GM12878 (cell line): ENCODE data around the gene TAS2R13. TPM values are rescaled to one million over a fixed set of nuclear protein-coding genes. Genes with fewer than 3 reads are reported as not detected.

Experiments used
- ATAC-seq: fragments of 200-7000 bp; cut with Tn5 transposase; 3 replicates; pipeline ENCODE4 v1.9.1; 2020; ENCODE audit warnings: mild to moderate bottlenecking, moderate library complexity
- BruUV-seq: library from RNA; stranded (reverse); fragments of 400-500 nt; replicated peaks from 2 replicates; lab custom pipeline; 2021; lab: Mats Ljungman, UMichigan
- CTCF ChIA-PET: fragments of 300-600 bp; sonication (Branson Sonifier 250); formaldehyde crosslinking; extraction: SDS; loops from one replicate; lab custom pipeline; 2021; ENCODE audit warnings: inconsistent platforms; lab: Yijun Ruan, JAX
- POLR2A ChIA-PET: fragments of 350-600 bp; formaldehyde crosslinking; extraction: SDS; loops from one replicate; lab custom pipeline; 2021; ENCODE audit warnings: inconsistent platforms; lab: Charles Lee
- RAD21 ChIA-PET: fragments of 300-600 bp; sonication (Branson Sonifier 250); formaldehyde crosslinking; loops from one replicate; lab custom pipeline; 2023; ENCODE audit warnings: antibody characterized with exemption; ENCODE audit not compliant: unreplicated experiment; lab: Charles Lee
- SMC1A ChIA-PET: fragments of 300-600 bp; sonication (Branson Sonifier 250); formaldehyde crosslinking; loops from one replicate; lab custom pipeline; 2023; ENCODE audit not compliant: unreplicated experiment, uncharacterized antibody; lab: Charles Lee
- DNase-seq: peaks from one replicate; pipeline ENCODE4 v3.0.0-alpha.2; 2011; ENCODE audit warnings: low read depth, low spot score
- FAIRE-seq: peaks from 3 replicates; lab custom pipeline; 2011; peaks lifted over from hg19 to GRCh38; lab: Jason Lieb, UNC
- H2AFZ ChIP-seq: 2 replicates; pipeline ENCODE4 v1.6.0; 2011; ENCODE audit warnings: low read depth, low read length, control low read depth; ENCODE audit not compliant: control insufficient read depth
- H3K27ac ChIP-seq: 2 replicates; pipeline ENCODE4 v1.5.1; 2011; ENCODE audit warnings: control low read depth; ENCODE audit not compliant: control insufficient read depth, insufficient read depth
- H3K27me3 ChIP-seq, 2 experiments: replicated peaks in 1 of 2; 2 replicates each; pipeline versions ENCODE4 v1.6.0 to v1.6.1; 2011; ENCODE audit warnings: low read length in 1 of 2; ENCODE audit not compliant: control insufficient read depth in 2 of 2, insufficient read depth in 2 of 2
- H3K36me3 ChIP-seq, 2 experiments: 2 replicates each; pipeline ENCODE4 v1.5.1; 2011; ENCODE audit warnings: low read length in 1 of 2; ENCODE audit not compliant: control insufficient read depth in 2 of 2, insufficient read depth in 2 of 2
- H3K4me1 ChIP-seq: 2 replicates; pipeline ENCODE4 v1.6.1; 2011; ENCODE audit warnings: mild to moderate bottlenecking, low read length, moderate library complexity, mixed read lengths; ENCODE audit not compliant: control insufficient read depth, insufficient read depth
- H3K4me2 ChIP-seq: 2 replicates; pipeline ENCODE4 v1.6.0; 2011; ENCODE audit warnings: control low read depth; ENCODE audit not compliant: control insufficient read depth, insufficient read depth
- H3K4me3 ChIP-seq: fragments of 200-600 bp; sonication (generic); 2 replicates; pipeline ENCODE4 v1.5.1; 2016
- H3K79me2 ChIP-seq: 2 replicates; pipeline ENCODE4 v1.6.0; 2011; ENCODE audit warnings: low read length; ENCODE audit not compliant: control insufficient read depth, insufficient read depth
- H3K9ac ChIP-seq: 2 replicates; pipeline ENCODE4 v1.8.0; 2011; ENCODE audit warnings: low read length, control low read depth, mixed read lengths; ENCODE audit not compliant: control insufficient read depth, insufficient read depth
- H3K9me3 ChIP-seq: replicated peaks from 3 replicates; pipeline ENCODE4 v1.5.1; 2011; ENCODE audit warnings: mild to moderate bottlenecking, low read length; ENCODE audit not compliant: control insufficient read depth, insufficient read depth
- H4K20me1 ChIP-seq: 2 replicates; pipeline ENCODE4 v1.6.0; 2011; ENCODE audit not compliant: control insufficient read depth, insufficient read depth
- ASH2L ChIP-seq: fragments of 300-600, 200-600 bp; sonication (generic); IDR thresholded peaks from 2 replicates; pipeline ENCODE4 v1.6.1; 2017; ENCODE audit warnings: low read depth, mild to moderate bottlenecking, borderline replicate concordance
- CBFB ChIP-seq: IDR thresholded peaks from 2 replicates; pipeline ENCODE4 v1.6.1; 2016; ENCODE audit warnings: antibody characterized with exemption, low read depth
- EGR1 ChIP-seq, 2 experiments: IDR thresholded peaks; 1 replicate in 1 of 2; 2 replicates in 1 of 2; pipeline ENCODE4 v1.6.1; 2011 to 2012; ENCODE audit warnings: low read depth in 2 of 2, low read length in 2 of 2, borderline replicate concordance in 1 of 2, mild to moderate bottlenecking in 1 of 2, moderate library complexity in 1 of 2
- JUND ChIP-seq: IDR thresholded peaks from 2 replicates; pipeline ENCODE4 v1.6.1; 2012; ENCODE audit warnings: low read depth, mild to moderate bottlenecking, low read length, improper control_type of control experiment, moderate library complexity
- MYB ChIP-seq: fragments of 150-350 bp; IDR thresholded peaks from 2 replicates; pipeline ENCODE4 v1.6.1; 2014; ENCODE audit warnings: mild to moderate bottlenecking, low read depth, low read length, borderline replicate concordance
- NR2C2 ChIP-seq: IDR thresholded peaks from 2 replicates; pipeline ENCODE4 v1.6.1; 2011; ENCODE audit warnings: borderline replicate concordance, low read depth; ENCODE audit not compliant: control insufficient read depth, insufficient read length
- PML ChIP-seq: IDR thresholded peaks from 2 replicates; pipeline ENCODE4 v1.6.1; 2012; ENCODE audit warnings: low read length, inconsistent platforms
- POU2F2 ChIP-seq: IDR thresholded peaks from 3 replicates; pipeline ENCODE4 v1.6.1; 2011; ENCODE audit warnings: low read depth, mild to moderate bottlenecking, low read length, borderline replicate concordance
- SIX5 ChIP-seq: IDR thresholded peaks from 2 replicates; pipeline ENCODE4 v1.6.1; 2011; ENCODE audit warnings: mild to moderate bottlenecking, low read depth, low read length, moderate library complexity; ENCODE audit not compliant: severe bottlenecking
- TBL1XR1 ChIP-seq: IDR thresholded peaks from 2 replicates; pipeline ENCODE4 v1.6.1; 2012; ENCODE audit warnings: low read depth, low read length, improper control_type of control experiment
- TCF12 ChIP-seq: IDR thresholded peaks from 2 replicates; pipeline ENCODE4 v1.6.1; 2011; ENCODE audit warnings: low read depth, mild to moderate bottlenecking, low read length
- ZNF274 ChIP-seq: IDR thresholded peaks from one replicate; pipeline ENCODE4 v1.8.0; 2011; ENCODE audit not compliant: insufficient read length, insufficient read depth
- WGBS: methylation state at CpG from one replicate; pipeline ENCODE4 v1.1.6; 2016; ENCODE audit warnings: low lambda C conversion rate; ENCODE audit not compliant: insufficient replicate concordance, insufficient coverage; ENCODE audit errors: missing lambda C conversion rate; 5-methylcytosine and 5-hydroxymethylcytosine counted together
- in situ Hi-C: fragments of 300-500 bp; cut with MboI; formaldehyde crosslinking; loops from 9 replicates; pipeline ENCODE4 v1.14.3; 2018; ENCODE audit warnings: mixed read lengths
- intact Hi-C: fragments of 100-400 bp; cut with micrococcal nuclease; formaldehyde crosslinking; loops from one replicate; pipeline ENCODE4 v1.14.2; 2022; ENCODE audit not compliant: unreplicated experiment
- polyA plus RNA-seq, 11 experiments: library from polyadenylated mRNA; depleted of rRNA in 4 of 11; unstranded in 6 of 11; stranded (reverse) in 5 of 11; fragments of >200 nt; fragmentation: Nextera tagmentation in 4 of 11; fragmentation: Illumina TruSeq in 1 of 11; extraction: Ambion mirVana in 4 of 11; extraction: Trizol in 1 of 11; gene quantifications; 1 replicate in 1 of 11; 2 replicates in 10 of 11; pipeline versions ENCODE4 v1.2.1 to v1.2.3, GENCODE V29; 2011 to 2016; ENCODE audit warnings: inconsistent platforms in 2 of 11, missing spikeins in 2 of 11, low read depth in 1 of 11
- total RNA-seq, 4 experiments: library from RNA; depleted of rRNA in 3 of 4; stranded (reverse); fragments of >200 nt in 3 of 4; fragmentation: Illumina TruSeq in 1 of 4; extraction: Trizol in 1 of 4; gene quantifications; 2 replicates each; pipeline versions ENCODE4 v1.2.1 to v1.2.3, GENCODE V29; 2013 to 2021
- TF ChIP-seq, protein P1 (sequence below): fragments of 150-350 bp; IDR thresholded peaks from 2 replicates; pipeline ENCODE4 v1.6.1; 2016; ENCODE audit warnings: low read depth, low read length
- TF ChIP-seq, protein P2 (sequence below): fragments of 450-650 bp; IDR thresholded peaks from 2 replicates; pipeline ENCODE4 v1.6.1; 2016; ENCODE audit warnings: mild to moderate bottlenecking, moderate library complexity, borderline replicate concordance
- TF ChIP-seq, protein P3 (sequence below): fragments of 450-650 bp; IDR thresholded peaks from 2 replicates; pipeline ENCODE4 v1.6.1; 2017; ENCODE audit warnings: mild to moderate bottlenecking, low read depth, inconsistent platforms; ENCODE audit not compliant: poor library complexity, severe bottlenecking

TAS2R13 gene
- total and polyA plus RNA-seq, 10 of the 15 experiments (the other 5 are each of a cell fraction or from before 2014, with no cell fraction given): 0.12 to 2.2 (median 0.65) TPM; not detected in 4

DNA sequence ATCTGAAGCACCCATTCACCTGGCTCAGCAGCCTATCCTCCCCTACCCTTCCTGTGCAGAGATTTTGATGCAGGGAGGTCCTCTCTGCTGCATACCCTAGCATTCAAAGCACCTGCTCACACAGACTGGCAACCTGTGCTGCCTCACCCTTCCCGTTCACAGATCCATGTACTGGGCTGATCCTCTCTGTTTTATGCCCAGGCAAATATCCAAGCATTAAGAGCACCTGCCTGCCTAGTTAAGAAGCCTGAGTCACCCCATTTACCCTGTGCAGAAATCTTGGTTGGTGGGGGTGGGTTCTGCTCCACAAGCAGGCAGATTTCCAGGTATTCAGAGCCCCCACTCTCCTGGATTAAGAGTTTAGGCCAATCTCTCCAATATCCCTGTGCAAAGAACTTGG lies 8.4 kb downstream of the TAS2R13 start:
- FAIRE-seq (no peak), ATAC-seq (no peak), DNase-seq (no peak)
- Histone ChIP-seq H3K9ac (no peak overlapping the region), H3K4me3 (no peak overlapping the region), H3K4me1 (no peaks in the 10 kb centered on the region), H3K4me2 (no peak overlapping the region), H3K36me3 (no peaks in the 10 kb centered on the region), H3K27ac (no peak overlapping the region), H3K27me3 (no peaks in the 10 kb centered on the region), H4K20me1 (no peaks in the 10 kb centered on the region), H3K79me2 (no peaks in the 10 kb centered on the region), H3K9me3 (peaks cover 3% of the 10 kb centered on the region; the same call in 2 of the 3 replicates), H2AFZ (no peak overlapping the region)
- CTCF ChIA-PET: interaction anchor here (1.3 kb wide), 1 partner anchor 13 kb away, joined by 4 read pairs; no protein-coding TSS in a partner anchor
- intact Hi-C loops: no loop called here
- RAD21 ChIA-PET: no interaction called here
- no TSS peak for BruUV-seq
- SMC1A ChIA-PET: no interaction called here
- WGBS: 100% methylated on average over 1 of the region's 1 CpG
- POLR2A ChIA-PET: no interaction called here
- in situ Hi-C loops: no loop called here
- TF ChIP-seq, protein P1, sequence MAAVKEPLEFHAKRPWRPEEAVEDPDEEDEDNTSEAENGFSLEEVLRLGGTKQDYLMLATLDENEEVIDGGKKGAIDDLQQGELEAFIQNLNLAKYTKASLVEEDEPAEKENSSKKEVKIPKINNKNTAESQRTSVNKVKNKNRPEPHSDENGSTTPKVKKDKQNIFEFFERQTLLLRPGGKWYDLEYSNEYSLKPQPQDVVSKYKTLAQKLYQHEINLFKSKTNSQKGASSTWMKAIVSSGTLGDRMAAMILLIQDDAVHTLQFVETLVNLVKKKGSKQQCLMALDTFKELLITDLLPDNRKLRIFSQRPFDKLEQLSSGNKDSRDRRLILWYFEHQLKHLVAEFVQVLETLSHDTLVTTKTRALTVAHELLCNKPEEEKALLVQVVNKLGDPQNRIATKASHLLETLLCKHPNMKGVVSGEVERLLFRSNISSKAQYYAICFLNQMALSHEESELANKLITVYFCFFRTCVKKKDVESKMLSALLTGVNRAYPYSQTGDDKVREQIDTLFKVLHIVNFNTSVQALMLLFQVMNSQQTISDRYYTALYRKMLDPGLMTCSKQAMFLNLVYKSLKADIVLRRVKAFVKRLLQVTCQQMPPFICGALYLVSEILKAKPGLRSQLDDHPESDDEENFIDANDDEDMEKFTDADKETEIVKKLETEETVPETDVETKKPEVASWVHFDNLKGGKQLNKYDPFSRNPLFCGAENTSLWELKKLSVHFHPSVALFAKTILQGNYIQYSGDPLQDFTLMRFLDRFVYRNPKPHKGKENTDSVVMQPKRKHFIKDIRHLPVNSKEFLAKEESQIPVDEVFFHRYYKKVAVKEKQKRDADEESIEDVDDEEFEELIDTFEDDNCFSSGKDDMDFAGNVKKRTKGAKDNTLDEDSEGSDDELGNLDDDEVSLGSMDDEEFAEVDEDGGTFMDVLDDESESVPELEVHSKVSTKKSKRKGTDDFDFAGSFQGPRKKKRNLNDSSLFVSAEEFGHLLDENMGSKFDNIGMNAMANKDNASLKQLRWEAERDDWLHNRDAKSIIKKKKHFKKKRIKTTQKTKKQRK: no peak
- TF ChIP-seq MYB (no peak), PML (no peak), NR2C2 (no peak), EGR1 (IDR thresholded peaks at IDR 0.05; ENCODE audit: borderline replicate concordance in 1 of 2, low read depth in 2 of 2, low read length in 2 of 2) (no peak), TBL1XR1 (no peak), SIX5 (no peak), CBFB (no peak), TCF12 (no peak), ASH2L (no peak), JUND (no peak), ZNF274 (no peak), POU2F2 (no peak)
- TF ChIP-seq, protein P2, sequence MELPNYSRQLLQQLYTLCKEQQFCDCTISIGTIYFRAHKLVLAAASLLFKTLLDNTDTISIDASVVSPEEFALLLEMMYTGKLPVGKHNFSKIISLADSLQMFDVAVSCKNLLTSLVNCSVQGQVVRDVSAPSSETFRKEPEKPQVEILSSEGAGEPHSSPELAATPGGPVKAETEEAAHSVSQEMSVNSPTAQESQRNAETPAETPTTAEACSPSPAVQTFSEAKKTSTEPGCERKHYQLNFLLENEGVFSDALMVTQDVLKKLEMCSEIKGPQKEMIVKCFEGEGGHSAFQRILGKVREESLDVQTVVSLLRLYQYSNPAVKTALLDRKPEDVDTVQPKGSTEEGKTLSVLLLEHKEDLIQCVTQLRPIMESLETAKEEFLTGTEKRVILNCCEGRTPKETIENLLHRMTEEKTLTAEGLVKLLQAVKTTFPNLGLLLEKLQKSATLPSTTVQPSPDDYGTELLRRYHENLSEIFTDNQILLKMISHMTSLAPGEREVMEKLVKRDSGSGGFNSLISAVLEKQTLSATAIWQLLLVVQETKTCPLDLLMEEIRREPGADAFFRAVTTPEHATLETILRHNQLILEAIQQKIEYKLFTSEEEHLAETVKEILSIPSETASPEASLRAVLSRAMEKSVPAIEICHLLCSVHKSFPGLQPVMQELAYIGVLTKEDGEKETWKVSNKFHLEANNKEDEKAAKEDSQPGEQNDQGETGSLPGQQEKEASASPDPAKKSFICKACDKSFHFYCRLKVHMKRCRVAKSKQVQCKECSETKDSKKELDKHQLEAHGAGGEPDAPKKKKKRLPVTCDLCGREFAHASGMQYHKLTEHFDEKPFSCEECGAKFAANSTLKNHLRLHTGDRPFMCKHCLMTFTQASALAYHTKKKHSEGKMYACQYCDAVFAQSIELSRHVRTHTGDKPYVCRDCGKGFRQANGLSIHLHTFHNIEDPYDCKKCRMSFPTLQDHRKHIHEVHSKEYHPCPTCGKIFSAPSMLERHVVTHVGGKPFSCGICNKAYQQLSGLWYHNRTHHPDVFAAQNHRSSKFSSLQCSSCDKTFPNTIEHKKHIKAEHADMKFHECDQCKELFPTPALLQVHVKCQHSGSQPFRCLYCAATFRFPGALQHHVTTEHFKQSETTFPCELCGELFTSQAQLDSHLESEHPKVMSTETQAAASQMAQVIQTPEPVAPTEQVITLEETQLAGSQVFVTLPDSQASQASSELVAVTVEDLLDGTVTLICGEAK: no peak
- TF ChIP-seq, protein P3, sequence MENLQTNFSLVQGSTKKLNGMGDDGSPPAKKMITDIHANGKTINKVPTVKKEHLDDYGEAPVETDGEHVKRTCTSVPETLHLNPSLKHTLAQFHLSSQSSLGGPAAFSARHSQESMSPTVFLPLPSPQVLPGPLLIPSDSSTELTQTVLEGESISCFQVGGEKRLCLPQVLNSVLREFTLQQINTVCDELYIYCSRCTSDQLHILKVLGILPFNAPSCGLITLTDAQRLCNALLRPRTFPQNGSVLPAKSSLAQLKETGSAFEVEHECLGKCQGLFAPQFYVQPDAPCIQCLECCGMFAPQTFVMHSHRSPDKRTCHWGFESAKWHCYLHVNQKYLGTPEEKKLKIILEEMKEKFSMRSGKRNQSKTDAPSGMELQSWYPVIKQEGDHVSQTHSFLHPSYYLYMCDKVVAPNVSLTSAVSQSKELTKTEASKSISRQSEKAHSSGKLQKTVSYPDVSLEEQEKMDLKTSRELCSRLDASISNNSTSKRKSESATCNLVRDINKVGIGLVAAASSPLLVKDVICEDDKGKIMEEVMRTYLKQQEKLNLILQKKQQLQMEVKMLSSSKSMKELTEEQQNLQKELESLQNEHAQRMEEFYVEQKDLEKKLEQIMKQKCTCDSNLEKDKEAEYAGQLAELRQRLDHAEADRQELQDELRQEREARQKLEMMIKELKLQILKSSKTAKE: no peak
